HFFc6 (cell line): ENCODE data around the gene OXTR. TPM values are rescaled to one million over a fixed set of nuclear protein-coding genes. Genes with fewer than 3 reads are reported as not detected.
A peak's percentile ranks its signal among the peaks of the same experiment; 100 is the strongest.

Experiments used
- DNase-seq: peaks from one replicate; pipeline ENCODE4 v3.0.0-alpha.2; 2018
- H3K27ac Mint-ChIP-seq: 2 replicates; pipeline ENCODE4 v1.8.0; 2020; ENCODE audit warnings: mild to moderate bottlenecking, mixed read lengths
- H3K27me3 Mint-ChIP-seq: 2 replicates; pipeline ENCODE4 v1.8.0; 2021; ENCODE audit warnings: mild to moderate bottlenecking, moderate library complexity, mixed read lengths; ENCODE audit not compliant: insufficient read depth
- H3K36me3 Mint-ChIP-seq: 2 replicates; pipeline ENCODE4 v1.8.0; 2021; ENCODE audit warnings: low read depth, mixed read lengths
- H3K4me1 Mint-ChIP-seq: 2 replicates; pipeline ENCODE4 v1.8.0; 2020; ENCODE audit warnings: low read depth, mixed read lengths
- H3K4me3 Mint-ChIP-seq: 2 replicates; pipeline ENCODE4 v1.8.0; 2020; ENCODE audit warnings: mild to moderate bottlenecking, moderate library complexity, mixed read lengths
- H3K9me3 Mint-ChIP-seq: 2 replicates; pipeline ENCODE4 v1.8.0; 2020; ENCODE audit warnings: mild to moderate bottlenecking, mixed read lengths
- total RNA-seq, 6 experiments: library from RNA; stranded (reverse); fragmentation: NEBNext Ultra II Directional; extraction: Animal tissue kit (Norgen Biotek cat#: 25700); gene quantifications; 2 replicates in 1 of 6; 3 replicates in 5 of 6; pipeline ENCODE4 v1.2.3, GENCODE V29; 2021
- TF ChIP-seq, protein P1 (sequence below): fragments of 200-600 bp; sonication (generic); IDR thresholded peaks from 2 replicates; pipeline ENCODE4 v1.5.0; 2021; ENCODE audit warnings: antibody characterized with exemption, mild to moderate bottlenecking

OXTR gene
- total RNA-seq, 6 experiments from 2014 or later = 596 to 899 (median 635) TPM

DNA sequence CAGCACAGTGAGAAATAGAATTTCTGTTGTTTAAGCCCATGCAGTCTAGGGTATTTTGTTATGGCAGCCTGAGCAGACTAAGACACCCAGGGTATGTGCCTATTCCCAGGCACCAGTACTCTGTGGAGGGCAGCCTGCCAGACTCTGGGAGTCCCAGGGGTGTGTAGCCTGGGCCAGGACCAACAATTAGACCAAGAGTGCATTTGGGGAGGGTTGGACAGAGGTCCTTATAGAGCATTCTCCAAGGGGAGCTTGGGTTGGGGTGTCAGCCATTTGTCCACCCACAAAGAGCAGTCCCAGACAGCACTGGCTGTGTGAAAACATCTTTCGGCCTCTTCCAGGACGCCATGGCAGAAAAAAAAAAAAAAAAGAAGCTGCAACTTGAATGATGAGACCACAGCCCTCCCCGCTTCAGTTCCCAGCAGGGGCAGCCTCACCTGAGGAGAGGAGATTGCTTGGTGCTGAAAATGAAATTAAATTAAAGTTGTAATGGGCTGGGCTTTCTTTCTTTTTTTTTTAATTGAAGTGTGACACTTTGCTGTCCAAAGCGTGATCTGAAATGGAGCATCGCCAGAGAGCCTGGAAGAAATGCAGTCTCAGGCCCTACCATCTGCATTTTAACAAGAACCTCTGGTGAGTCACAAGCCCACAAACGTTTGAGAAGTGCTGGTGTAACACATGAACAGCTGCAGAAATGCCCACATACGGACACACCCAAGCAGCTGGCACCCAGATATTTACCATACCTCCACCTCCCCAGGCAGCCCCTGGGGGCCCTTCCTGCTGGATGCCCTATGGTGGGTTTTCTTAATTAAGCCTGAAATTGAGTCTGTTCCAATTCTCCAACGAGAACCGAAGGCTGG is 57.1 kb downstream of the OXTR start:
- H3K4me1 Mint-ChIP-seq = peaks cover 14% of the 10 kb centered on the region
- no peaks in the 10 kb centered on the region for H3K36me3 Mint-ChIP-seq
- peaks cover 5% of the 10 kb centered on the region for H3K27me3 Mint-ChIP-seq
- no peak for DNase-seq
- H3K9me3 Mint-ChIP-seq = peaks cover under 1% of the 10 kb centered on the region; the same call in 1 of the 2 replicates
- no peak overlapping the region for H3K4me3 Mint-ChIP-seq
- TF ChIP-seq, protein P1, sequence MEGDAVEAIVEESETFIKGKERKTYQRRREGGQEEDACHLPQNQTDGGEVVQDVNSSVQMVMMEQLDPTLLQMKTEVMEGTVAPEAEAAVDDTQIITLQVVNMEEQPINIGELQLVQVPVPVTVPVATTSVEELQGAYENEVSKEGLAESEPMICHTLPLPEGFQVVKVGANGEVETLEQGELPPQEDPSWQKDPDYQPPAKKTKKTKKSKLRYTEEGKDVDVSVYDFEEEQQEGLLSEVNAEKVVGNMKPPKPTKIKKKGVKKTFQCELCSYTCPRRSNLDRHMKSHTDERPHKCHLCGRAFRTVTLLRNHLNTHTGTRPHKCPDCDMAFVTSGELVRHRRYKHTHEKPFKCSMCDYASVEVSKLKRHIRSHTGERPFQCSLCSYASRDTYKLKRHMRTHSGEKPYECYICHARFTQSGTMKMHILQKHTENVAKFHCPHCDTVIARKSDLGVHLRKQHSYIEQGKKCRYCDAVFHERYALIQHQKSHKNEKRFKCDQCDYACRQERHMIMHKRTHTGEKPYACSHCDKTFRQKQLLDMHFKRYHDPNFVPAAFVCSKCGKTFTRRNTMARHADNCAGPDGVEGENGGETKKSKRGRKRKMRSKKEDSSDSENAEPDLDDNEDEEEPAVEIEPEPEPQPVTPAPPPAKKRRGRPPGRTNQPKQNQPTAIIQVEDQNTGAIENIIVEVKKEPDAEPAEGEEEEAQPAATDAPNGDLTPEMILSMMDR = no peak
- H3K27ac Mint-ChIP-seq = no peak overlapping the region

- peaks cover 14% of the 10 kb centered on the region for H3K4me1 Mint-ChIP-seq
- DNase-seq = no peak
- TF ChIP-seq, protein P1 = no peak
- H3K4me3 Mint-ChIP-seq = no peak overlapping the region
- peaks cover 24% of the 10 kb centered on the region for H3K9me3 Mint-ChIP-seq
- peaks cover 9% of the 10 kb centered on the region for H3K36me3 Mint-ChIP-seq
- H3K27me3 Mint-ChIP-seq = peaks cover 5% of the 10 kb centered on the region
- H3K27ac Mint-ChIP-seq = no peak overlapping the region
Observed at GRCh38 chr3:8709801-8710507, 59.5 kb downstream of the OXTR start.

DNA sequence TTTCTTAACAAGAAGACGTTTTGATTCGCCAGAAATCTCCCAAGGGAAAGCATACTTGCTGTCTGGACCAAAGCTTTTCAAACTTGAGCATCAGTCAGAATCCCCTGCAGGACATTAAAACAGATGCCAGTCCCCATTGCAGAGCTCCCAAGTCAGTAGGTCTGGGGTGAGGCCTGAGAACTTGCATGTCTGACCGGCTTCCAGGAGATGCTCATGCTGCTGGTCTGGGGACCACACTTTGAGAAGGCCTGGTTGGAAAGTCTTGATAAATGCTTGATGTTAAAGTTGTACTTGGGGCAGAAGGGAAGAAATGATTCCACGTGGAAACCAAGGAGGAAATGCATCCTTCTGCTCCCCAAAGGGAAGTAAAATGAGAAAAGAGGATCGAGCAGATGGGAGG is 60.1 kb downstream of the OXTR start:
- Mint-ChIP-seq H3K9me3 (peaks cover 30% of the 10 kb centered on the region), H3K36me3 (peaks cover 16% of the 10 kb centered on the region), H3K27ac (no peak overlapping the region), H3K4me3 (no peak overlapping the region), H3K4me1 (peaks cover 14% of the 10 kb centered on the region), H3K27me3 (peaks cover 5% of the 10 kb centered on the region)
- DNase-seq = no peak
- TF ChIP-seq, protein P1 = no peak

DNA sequence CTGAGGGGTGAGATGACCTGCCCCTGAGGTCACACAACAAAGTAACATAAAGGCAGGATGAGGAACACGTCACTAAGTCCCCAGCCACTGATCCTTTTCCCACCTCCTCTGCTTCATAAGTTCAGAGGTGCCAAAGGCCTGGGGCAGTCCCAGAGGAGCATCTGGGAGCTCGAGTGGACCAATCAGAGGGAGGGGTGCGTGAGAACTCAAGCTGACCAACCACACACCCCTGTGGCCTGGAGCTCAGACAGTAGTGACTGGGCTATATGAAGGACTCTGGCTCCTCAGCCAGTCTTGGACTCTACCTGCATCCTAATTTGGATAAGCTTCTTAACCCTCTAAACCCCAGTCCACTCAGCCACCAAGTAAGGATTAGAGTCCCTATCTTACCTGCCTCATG is 63.8 kb downstream of the OXTR start:
- DNase-seq = no peak
- TF ChIP-seq, protein P1 = no peak
- H3K4me1 Mint-ChIP-seq = no peaks in the 10 kb centered on the region
- H3K27me3 Mint-ChIP-seq = peaks cover 5% of the 10 kb centered on the region
- peaks cover 31% of the 10 kb centered on the region for H3K36me3 Mint-ChIP-seq
- H3K9me3 Mint-ChIP-seq = peaks cover 42% of the 10 kb centered on the region
- H3K4me3 Mint-ChIP-seq = no peak overlapping the region
- H3K27ac Mint-ChIP-seq = no peak overlapping the region

DNA sequence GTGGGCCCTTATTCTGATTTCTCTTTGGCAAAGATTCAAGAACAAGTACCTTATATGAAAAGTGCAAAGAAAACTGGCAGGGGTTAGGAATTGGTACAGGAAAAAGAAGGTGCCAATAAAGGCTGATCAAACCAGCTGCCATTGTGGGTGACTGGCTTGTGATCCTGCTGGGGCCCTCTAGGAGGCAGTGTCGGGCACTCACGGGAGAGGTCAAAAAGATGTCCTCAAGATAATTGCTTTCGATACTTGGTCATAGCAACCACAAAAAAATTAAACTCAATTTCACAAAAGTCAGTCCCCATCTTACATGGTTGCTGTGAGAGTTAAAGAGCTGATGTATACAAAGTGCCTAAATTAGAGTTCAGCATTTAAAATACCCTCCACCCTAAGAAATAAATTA is 66.9 kb downstream of the OXTR start:
- TF ChIP-seq, protein P1 = peak; percentile 52
- Mint-ChIP-seq H3K27ac (no peak overlapping the region), H3K4me3 (no peak overlapping the region)

More for the DNA sequence above, 66.9 kb downstream of the OXTR start:
- Mint-ChIP-seq H3K27me3 (no peaks in the 10 kb centered on the region; the same call in 1 of the 2 replicates), H3K36me3 (peaks cover 31% of the 10 kb centered on the region), H3K4me1 (no peaks in the 10 kb centered on the region), H3K9me3 (peaks cover 42% of the 10 kb centered on the region)
- no peak for DNase-seq

Other genes with a start within 250 kb of the OXTR start
- gene SSUH2, start 124.8 kb downstream of the OXTR start, total RNA-seq = under 1 TPM in 4 of 6 experiments, not detected in 2; 0.28 to 0.51 (median 0.37) TPM
- gene CAV3, start 35.8 kb downstream of the OXTR start, total RNA-seq = under 1 TPM in 1 of 6 experiments, not detected in 5; 0.25 TPM
- 10 to 100 TPM; 25.0 to 34.0 (median 31.9) TPM for gene RAD18, start 193.9 kb upstream of the OXTR start, total RNA-seq